Neuronal stem cell (in vitro differentiated cells): ENCODE data around the gene CCDC149.
A peak's percentile ranks its signal among the peaks of the same experiment; 100 is the strongest.

Experiments
- DNase-seq: peaks from one replicate; pipeline ENCODE4 v3.0.0-alpha.2; 2013; ENCODE audit warnings: low spot score
- H2AFZ ChIP-seq: one replicate; pipeline ENCODE4 v1.6.1; 2013; ENCODE audit warnings: mild to moderate bottlenecking, low read length, inconsistent platforms
- H2AK5ac ChIP-seq: 2 replicates; pipeline ENCODE4 v1.6.1; 2013; ENCODE audit warnings: low read depth, mild to moderate bottlenecking, inconsistent platforms, low read length, moderate library complexity, mixed read lengths
- H2BK120ac ChIP-seq: 2 replicates; pipeline ENCODE4 v1.6.1; 2013; ENCODE audit warnings: low read depth, mild to moderate bottlenecking, inconsistent platforms, low read length, moderate library complexity, mixed read lengths
- H2BK12ac ChIP-seq: one replicate; pipeline ENCODE4 v1.6.1; 2013; ENCODE audit warnings: low read length, inconsistent platforms
- H2BK15ac ChIP-seq: 2 replicates; pipeline ENCODE4 v1.6.1; 2013; ENCODE audit warnings: mild to moderate bottlenecking, low read length, inconsistent platforms, mixed read lengths
- H2BK5ac ChIP-seq: one replicate; pipeline ENCODE4 v1.6.1; 2013; ENCODE audit warnings: inconsistent platforms, mild to moderate bottlenecking, low read length, moderate library complexity
- H3K14ac ChIP-seq: one replicate; pipeline ENCODE4 v1.6.1; 2013; ENCODE audit warnings: low read length, inconsistent platforms
- H3K18ac ChIP-seq: 2 replicates; pipeline ENCODE4 v1.6.1; 2013; ENCODE audit warnings: low read length, inconsistent platforms
- H3K23ac ChIP-seq: 2 replicates; pipeline ENCODE4 v1.6.1; 2013; ENCODE audit warnings: low read depth, mild to moderate bottlenecking, mixed read lengths, low read length, inconsistent platforms; ENCODE audit not compliant: poor library complexity
- H3K27ac ChIP-seq: replicated peaks from 3 replicates; pipeline ENCODE4 v1.5.1; 2013; ENCODE audit warnings: low read length, inconsistent platforms
- H3K27me3 ChIP-seq, 3 experiments: 2 replicates each; pipeline ENCODE4 v1.6.1; 2013; ENCODE audit warnings: low read length in 3 of 3, mild to moderate bottlenecking in 2 of 3, inconsistent platforms in 1 of 3, low read depth in 1 of 3, mixed read lengths in 1 of 3, moderate library complexity in 1 of 3; ENCODE audit not compliant: control insufficient read depth in 3 of 3, insufficient read depth in 3 of 3
- H3K36me3 ChIP-seq, 2 donors: replicated peaks in 1 of 2; 2 replicates each; pipeline ENCODE4 v1.6.1; 2013; ENCODE audit warnings: low read length in 2 of 2; ENCODE audit not compliant: control insufficient read depth in 2 of 2, insufficient read depth in 2 of 2
- H3K4ac ChIP-seq: 2 replicates; pipeline ENCODE4 v1.6.1; 2013; ENCODE audit warnings: inconsistent platforms, mild to moderate bottlenecking, low read length, moderate library complexity
- H3K4me1 ChIP-seq, 2 donors: 1 replicate in 1 of 2; 2 replicates in 1 of 2; pipeline ENCODE4 v1.6.1; 2013; ENCODE audit warnings: low read length in 2 of 2, low read depth in 1 of 2; ENCODE audit not compliant: control insufficient read depth in 2 of 2, insufficient read depth in 1 of 2
- H3K4me2 ChIP-seq: one replicate; pipeline ENCODE4 v1.6.1; 2013; ENCODE audit warnings: mild to moderate bottlenecking, low read length, inconsistent platforms; ENCODE audit not compliant: insufficient read depth, poor library complexity, severe bottlenecking
- H3K4me3 ChIP-seq, 2 donors: 2 replicates each; pipeline ENCODE4 v1.5.1; 2013; ENCODE audit warnings: low read length in 2 of 2, mild to moderate bottlenecking in 2 of 2, inconsistent platforms in 1 of 2, moderate library complexity in 1 of 2
- H3K79me1 ChIP-seq: one replicate; pipeline ENCODE4 v1.6.1; 2013; ENCODE audit warnings: low read depth, mild to moderate bottlenecking, inconsistent platforms, low read length, moderate library complexity
- H3K9ac ChIP-seq: one replicate; pipeline ENCODE4 v1.6.1; 2013; ENCODE audit warnings: mild to moderate bottlenecking, low read depth, low read length, inconsistent platforms; ENCODE audit not compliant: poor library complexity
- H3K9me3 ChIP-seq, 2 donors: replicated peaks in 1 of 2; 2 replicates each; pipeline versions ENCODE3 to v1.6.1; 2013; ENCODE audit warnings: low read length in 2 of 2, mild to moderate bottlenecking in 2 of 2, inconsistent platforms in 1 of 2, low read depth in 1 of 2, mixed read lengths in 1 of 2, moderate library complexity in 1 of 2; ENCODE audit not compliant: control insufficient read depth in 2 of 2, insufficient read depth in 1 of 2
- H4K8ac ChIP-seq: one replicate; pipeline ENCODE4 v1.6.1; 2013; ENCODE audit warnings: low read depth, mild to moderate bottlenecking, inconsistent platforms, low read length, moderate library complexity
- H4K91ac ChIP-seq: one replicate; pipeline ENCODE4 v1.6.1; 2013; ENCODE audit warnings: low read length, low read depth, mild to moderate bottlenecking, inconsistent platforms; ENCODE audit not compliant: poor library complexity
- WGBS, 2 donors: extraction: QIAGEN DNeasy Blood & Tissue Kit; methylation state at CpG; one replicate each; pipeline ENCODE4 v1.1.7; 2013; ENCODE audit warnings: missing lambda C conversion rate in 2 of 2, mixed read lengths in 1 of 2; ENCODE audit not compliant: insufficient read length in 2 of 2, insufficient replicate concordance in 1 of 2; ENCODE audit errors: extremely low coverage in 2 of 2; 5-methylcytosine and 5-hydroxymethylcytosine counted together

CCDC149 gene

GRCh38 chr4:24791043-24791442, 121.8 kb downstream of the CCDC149 start:
- no peak overlapping the region for H3K27ac ChIP-seq
- no peak overlapping the region for H3K9ac ChIP-seq
- no peaks in the 10 kb centered on the region for H3K79me1 ChIP-seq
- H3K4me3 ChIP-seq, result no peak overlapping the region
- no peak overlapping the region for H3K4me2 ChIP-seq
- H4K8ac ChIP-seq, result no peak overlapping the region
- H2AK5ac ChIP-seq, result no peak overlapping the region
- no peak overlapping the region for H4K91ac ChIP-seq
- H2BK5ac ChIP-seq, result no peak overlapping the region
- no peak overlapping the region for H2BK12ac ChIP-seq
- no peak overlapping the region for H2BK120ac ChIP-seq
- no peaks in the 10 kb centered on the region for H3K36me3 ChIP-seq
- peaks cover 0 to 15% (median 0%) of the 10 kb centered on the region in 3 experiments for H3K27me3 ChIP-seq
- H3K14ac ChIP-seq, result no peak overlapping the region
- no peak overlapping the region for H3K23ac ChIP-seq
- H3K4me1 ChIP-seq, result peaks cover 7 to 8% of the 10 kb centered on the region in 2 donors
- no peak overlapping the region for H2BK15ac ChIP-seq
- H3K18ac ChIP-seq, result no peak overlapping the region
- H2AFZ ChIP-seq, result no peak overlapping the region
- peaks cover 0 to 2% of the 10 kb centered on the region in 2 donors for H3K9me3 ChIP-seq
- H3K4ac ChIP-seq, result no peak overlapping the region
- DNase-seq, result no peak

GRCh38 chr4:24783506-24783905, 129.3 kb downstream of the CCDC149 start:
- no peak overlapping the region for H3K18ac ChIP-seq
- no peak overlapping the region for H4K8ac ChIP-seq
- H2BK15ac ChIP-seq, result no peak overlapping the region
- H3K79me1 ChIP-seq, result no peaks in the 10 kb centered on the region
- no peak overlapping the region for H2AFZ ChIP-seq
- no peak overlapping the region for H3K4ac ChIP-seq
- H3K27me3 ChIP-seq, result peaks cover 0 to 7% (median 0%) of the 10 kb centered on the region in 3 experiments
- H2BK5ac ChIP-seq, result no peak overlapping the region
- no peak overlapping the region for H2BK12ac ChIP-seq
- H3K14ac ChIP-seq, result no peak overlapping the region
- no peak overlapping the region for H4K91ac ChIP-seq
- H2AK5ac ChIP-seq, result no peak overlapping the region
- no peak overlapping the region for H2BK120ac ChIP-seq
- H3K4me2 ChIP-seq, result no peak overlapping the region
- no peak overlapping the region for H3K4me3 ChIP-seq
- no peaks in the 10 kb centered on the region for H3K36me3 ChIP-seq
- H3K9ac ChIP-seq, result no peak overlapping the region
- no peak overlapping the region for H3K23ac ChIP-seq
- no CpG with 5 or more reads among the region's 3 CpGs for whole genome bisulfite sequencing, 2 donors
- no peaks in the 10 kb centered on the region for H3K4me1 ChIP-seq
- H3K27ac ChIP-seq, result no peak overlapping the region
- DNase-seq, result no peak
- H3K9me3 ChIP-seq, result peaks cover 0 to 3% of the 10 kb centered on the region in 2 donors

GRCh38 chr4:24781999-24782745, 130.7 kb downstream of the CCDC149 start:
- DNase-seq, result no peak

GRCh38 chr4:24780936-24781495, 131.8 kb downstream of the CCDC149 start:
- WGBS, 2 donors, result no CpG with 5 or more reads among the region's 2 CpGs
- no peak overlapping the region for H2BK12ac ChIP-seq
- DNase-seq, result no peak
- H3K9ac ChIP-seq, result no peak overlapping the region
- H3K79me1 ChIP-seq, result no peaks in the 10 kb centered on the region
- no peak overlapping the region for H3K4me2 ChIP-seq
- no peak overlapping the region for H3K27ac ChIP-seq
- no peak overlapping the region for H3K4ac ChIP-seq
- no peaks in the 10 kb centered on the region for H3K36me3 ChIP-seq
- no peak overlapping the region for H2AK5ac ChIP-seq
- no peak overlapping the region for H2BK5ac ChIP-seq
- no peak overlapping the region for H4K91ac ChIP-seq
- no peak overlapping the region for H2AFZ ChIP-seq
- no peak overlapping the region for H2BK120ac ChIP-seq
- no peak overlapping the region for H3K23ac ChIP-seq
- peaks cover 0 to under 1% of the 10 kb centered on the region in 2 donors for H3K9me3 ChIP-seq
- H3K14ac ChIP-seq, result no peak overlapping the region
- H2BK15ac ChIP-seq, result no peak overlapping the region
- no peak overlapping the region for H3K18ac ChIP-seq
- no peak overlapping the region for H3K4me3 ChIP-seq
- no peaks in the 10 kb centered on the region for H3K4me1 ChIP-seq
- peaks cover 0 to 10% (median 0%) of the 10 kb centered on the region in 3 experiments for H3K27me3 ChIP-seq
- H4K8ac ChIP-seq, result no peak overlapping the region

More at GRCh38 chr4:24781999-24782745, 130.7 kb downstream of the CCDC149 start:
- Histone ChIP-seq H3K23ac (no peak overlapping the region), H2AK5ac (no peak overlapping the region), H2AFZ (no peak overlapping the region), H3K4me1 (no peaks in the 10 kb centered on the region), H3K36me3 (no peaks in the 10 kb centered on the region), H3K79me1 (no peaks in the 10 kb centered on the region), H3K4me2 (no peak overlapping the region), H2BK12ac (peak overlapping the region; percentile 35), H3K18ac (no peak overlapping the region), H2BK120ac (no peak overlapping the region), H3K9ac (no peak overlapping the region), H3K4ac (no peak overlapping the region), H3K9me3 (peaks cover 0 to 3% of the 10 kb centered on the region in 2 donors), H3K27ac (no peak overlapping the region), H3K27me3 (peaks cover 0 to 10% (median 0%) of the 10 kb centered on the region in 3 experiments), H4K91ac (no peak overlapping the region), H2BK15ac (no peak overlapping the region), H4K8ac (no peak overlapping the region), H3K14ac (no peak overlapping the region), H2BK5ac (no peak overlapping the region), H3K4me3 (no peak overlapping the region)
- no CpG with 5 or more reads among the region's 6 CpGs for whole genome bisulfite sequencing, 2 donors
